GM19372 (cell line): ENCODE measurements around the gene NCOA7.
"Not testable (repeated sequence)": the region's sequence is repeated elsewhere in the genome, so short reads cannot be mapped to it uniquely, and the experiment has no call there.

ENCODE experiments used
- ATAC-seq: cut with Tn5 transposase; IDR thresholded peaks from one replicate; pipeline ENCODE4 v1.9.1; 2021; ENCODE audit warnings: mild to moderate bottlenecking, low read depth, moderate library complexity; ENCODE audit not compliant: unreplicated experiment

The NCOA7 gene

DNA sequence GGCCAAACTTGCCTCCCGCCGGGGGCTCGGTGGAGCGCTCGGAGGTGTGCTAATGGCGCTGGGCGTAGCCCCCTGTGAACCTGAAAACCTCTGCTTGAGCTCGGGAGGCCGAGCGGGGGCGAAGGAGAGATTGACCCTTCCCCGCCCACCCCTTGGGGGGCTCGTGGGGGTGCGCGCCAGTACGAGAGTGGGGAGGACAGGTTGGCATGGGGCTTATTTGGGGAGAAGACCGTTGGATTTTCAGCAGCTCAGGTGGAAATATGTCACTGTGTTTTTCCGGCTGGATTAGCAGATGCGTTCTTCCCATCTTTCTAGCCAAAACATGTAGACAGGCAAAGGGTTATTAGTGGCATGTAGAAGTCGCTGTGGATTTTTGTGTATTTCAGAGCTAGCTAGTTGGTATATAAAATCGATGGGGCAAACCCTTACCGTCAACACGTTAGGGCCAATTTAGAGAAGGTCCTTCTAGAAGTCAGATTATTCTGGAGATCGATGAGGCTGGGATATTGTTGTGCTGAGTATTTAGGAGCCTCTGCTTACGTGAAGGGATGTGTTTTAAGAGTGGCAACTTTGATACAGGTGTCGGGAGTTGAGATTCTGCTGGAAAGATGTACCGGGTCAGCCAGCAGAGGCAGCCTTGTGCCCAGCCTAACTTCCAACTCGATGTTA lies 525 bp downstream of the NCOA7 start:
- peak; percentile 30 for ATAC-seq

DNA sequence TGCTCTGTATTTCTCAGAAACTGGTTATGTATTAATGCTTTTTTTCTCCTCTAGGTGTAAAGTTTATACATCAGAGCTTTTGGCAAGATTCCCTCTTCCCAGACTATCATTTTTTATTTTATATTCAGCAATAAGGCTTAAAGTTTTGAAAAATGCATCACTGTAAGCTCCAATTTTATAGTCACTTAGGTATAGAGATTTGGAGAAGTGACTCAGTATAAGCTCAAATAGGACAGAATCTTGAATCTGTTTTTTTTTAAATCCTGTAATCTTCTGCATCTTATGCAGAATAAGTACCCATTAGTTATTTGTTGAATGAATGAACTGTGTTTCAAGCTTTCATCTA lies 1.0 kb downstream of the NCOA7 start:
- no peak for ATAC-seq

DNA sequence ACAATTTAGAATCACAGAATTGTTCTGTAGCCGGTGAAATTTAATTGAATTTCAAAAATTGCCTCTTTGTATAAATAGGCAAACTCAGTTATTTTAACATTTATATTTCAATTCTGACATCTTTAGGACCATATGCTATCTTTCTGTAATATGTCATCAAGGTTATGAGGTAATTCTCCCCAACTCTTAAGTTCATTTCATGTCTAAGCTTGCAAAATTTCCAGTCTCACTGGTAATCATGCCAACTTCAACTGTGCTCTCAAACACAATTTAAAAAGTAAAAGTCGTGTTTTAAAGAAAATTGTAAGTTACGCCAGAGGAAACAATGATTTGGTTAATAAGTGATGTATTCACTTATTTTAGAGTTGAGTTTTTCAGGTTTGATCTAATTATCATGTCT lies 1.4 kb downstream of the NCOA7 start:
- no peak for ATAC-seq

DNA sequence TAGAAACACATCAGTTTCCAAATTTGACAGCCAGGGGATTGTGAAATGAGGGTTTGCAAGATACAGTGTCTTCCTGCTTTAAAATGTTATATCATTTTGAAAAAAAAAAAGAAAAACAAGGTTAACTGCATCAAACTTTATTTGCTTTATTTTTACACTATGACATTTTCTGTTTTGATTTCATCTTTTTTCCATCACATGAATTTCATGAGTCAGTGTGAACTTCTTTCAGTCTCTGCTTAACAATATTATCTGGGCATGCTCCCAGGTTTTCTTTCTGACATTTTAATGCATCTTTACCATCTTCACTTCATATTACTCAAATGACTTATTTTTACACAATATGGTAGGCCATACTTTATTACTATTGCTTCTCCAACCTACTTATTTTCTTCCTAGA lies 1.9 kb downstream of the NCOA7 start:
- ATAC-seq: no peak

DNA sequence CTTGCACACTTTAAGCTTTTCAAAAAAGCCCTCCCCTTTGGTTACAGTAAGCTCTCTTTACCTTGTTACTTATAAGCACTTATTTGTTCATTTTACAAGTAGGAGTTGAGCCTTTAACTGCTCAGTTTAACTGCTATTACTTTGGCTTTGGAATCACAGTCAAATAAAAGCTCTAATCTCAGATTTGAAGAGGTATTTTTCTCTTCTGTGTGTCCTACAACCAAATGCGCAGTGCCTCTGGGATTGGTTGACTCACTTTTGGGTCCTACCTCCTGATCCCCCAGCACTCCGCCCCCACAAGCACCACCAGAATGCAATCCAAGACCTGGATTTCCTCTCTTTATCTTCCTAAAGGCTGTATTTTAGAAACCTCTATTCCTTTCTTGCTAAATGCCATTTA lies 2.5 kb downstream of the NCOA7 start:
- ATAC-seq: no peak

DNA sequence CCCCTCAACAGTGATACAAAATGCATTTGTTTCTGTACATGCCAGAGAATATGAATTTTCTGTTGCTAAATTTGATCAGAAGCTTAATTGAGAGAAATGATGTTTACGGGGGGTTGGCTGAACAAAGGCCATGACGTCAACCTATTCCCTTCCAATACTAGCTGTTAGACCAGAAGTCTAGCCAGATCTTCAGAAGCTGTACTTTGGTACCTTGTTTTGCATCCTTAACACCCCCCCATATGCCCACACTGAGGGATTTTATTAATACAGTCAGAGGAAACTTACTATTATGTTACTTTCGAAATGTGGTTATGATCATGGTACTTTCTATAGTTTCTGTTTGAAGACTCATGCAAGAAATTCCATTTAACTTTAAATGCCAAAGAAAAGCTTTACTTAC lies 3.1 kb downstream of the NCOA7 start:
- no peak for ATAC-seq

DNA sequence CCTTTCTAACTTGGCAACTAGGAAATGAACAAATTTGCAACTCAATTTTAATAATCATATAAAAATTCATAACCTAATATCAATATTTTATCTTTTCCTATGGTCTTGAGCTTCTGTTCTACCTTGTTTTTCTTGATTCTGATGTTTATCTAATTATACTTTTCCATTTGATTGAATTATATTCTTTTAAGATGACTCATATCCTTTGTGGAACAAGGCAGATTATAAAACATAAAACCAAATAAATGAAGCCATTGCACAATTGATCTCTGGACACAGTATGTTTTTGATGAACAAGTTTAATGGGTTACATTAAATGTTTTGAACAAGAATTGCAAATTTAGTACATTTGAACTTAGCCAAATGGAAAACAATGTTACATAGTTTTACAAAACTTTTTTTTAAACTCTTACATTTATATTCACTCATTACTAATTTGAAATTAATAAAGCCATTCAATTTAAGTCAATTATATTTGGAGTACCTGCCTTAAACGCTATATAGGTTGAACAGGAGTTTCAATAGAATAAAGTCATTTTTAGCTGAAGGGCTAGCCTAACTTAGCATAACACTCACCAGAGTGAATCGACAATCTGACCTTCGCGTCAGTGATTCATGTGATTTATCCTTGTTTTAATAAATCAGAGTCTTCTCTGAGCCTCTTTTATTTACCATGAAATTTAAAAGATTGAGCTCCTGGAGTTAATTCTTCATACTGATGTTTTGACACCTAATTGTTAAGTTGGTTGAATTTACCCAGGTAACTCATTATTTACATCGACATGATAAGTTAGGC lies 3.8 kb downstream of the NCOA7 start:
- ATAC-seq: no peak

DNA sequence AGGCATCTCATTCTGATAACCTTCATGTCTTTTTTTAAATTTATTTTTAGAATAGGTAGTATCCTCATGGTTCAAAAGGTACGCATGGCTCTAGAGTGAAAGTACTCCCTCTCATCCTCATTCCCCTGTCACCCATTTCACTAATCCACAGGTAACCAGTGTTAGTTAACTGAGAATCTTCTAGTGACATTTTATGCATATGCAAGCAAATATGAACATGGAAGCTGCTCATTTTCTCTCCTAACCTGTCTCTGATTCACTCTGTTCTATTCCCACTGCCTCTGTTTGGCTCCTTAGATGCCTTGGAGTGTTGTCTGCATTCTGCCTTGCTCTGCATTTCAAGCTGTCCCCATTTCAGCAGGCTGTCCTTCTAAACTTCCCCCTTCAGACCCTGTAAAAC lies 4.5 kb downstream of the NCOA7 start:
- ATAC-seq: no peak

DNA sequence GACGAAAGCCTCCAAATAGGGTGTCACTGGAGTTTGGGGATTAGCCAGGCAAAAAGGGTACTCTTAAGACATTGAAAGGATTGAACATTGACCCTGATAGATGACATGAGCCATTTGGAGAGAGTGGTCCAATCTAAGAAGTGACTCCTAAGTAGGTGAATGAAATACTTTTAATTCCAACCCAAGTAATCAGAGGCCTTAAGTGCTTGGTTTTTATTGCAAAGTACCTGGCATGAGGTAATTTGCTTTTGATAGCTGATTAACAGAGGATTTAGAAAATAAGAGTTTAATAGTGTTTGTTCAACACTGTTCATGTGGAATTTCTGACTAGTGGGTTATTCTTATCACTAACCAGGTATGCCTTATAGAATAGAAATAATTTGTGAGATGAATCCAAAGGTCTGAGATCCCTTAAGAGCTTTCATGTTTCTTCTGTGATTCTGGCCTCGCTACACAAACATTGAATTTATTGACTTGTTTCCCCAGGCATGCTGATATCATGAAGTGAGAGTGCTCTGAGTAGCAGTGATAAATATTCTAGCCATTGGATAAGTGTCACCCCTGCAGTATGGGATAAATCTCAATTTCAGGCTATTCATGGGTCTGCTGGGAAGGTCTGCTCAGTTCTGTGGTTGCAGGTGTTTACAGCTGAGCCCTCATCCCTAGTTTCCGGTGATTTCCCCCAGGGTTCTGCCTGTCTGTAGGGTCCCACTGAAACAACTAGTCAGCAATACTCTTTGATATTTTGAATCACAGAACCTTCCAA lies 6.5 kb downstream of the NCOA7 start:
- ATAC-seq: no peak

DNA sequence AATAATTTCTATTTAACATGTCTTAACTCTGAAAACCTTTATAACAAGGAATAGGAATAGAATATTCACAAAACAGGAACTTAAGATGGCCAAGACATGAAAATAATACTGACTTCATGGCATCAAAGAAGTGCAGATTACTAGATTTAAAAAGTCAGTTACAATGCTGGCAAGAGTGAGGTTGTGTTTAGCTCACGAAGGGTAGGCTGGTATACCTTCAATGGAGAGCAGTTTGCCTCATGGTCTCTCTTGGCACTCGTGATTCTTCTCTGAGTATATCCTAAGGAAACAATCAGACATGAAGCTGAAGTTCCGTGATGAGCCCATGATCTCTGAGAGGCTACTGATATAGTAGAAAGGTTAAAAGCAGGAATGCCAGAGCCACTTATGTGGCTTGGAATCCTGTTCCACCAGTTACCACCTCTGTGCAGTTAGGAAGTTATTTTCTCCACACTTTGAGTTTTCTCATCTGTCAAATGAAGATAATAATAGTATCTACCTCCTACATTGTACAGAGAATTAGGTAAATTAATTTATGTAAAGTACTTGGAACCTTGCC lies 7.2 kb downstream of the NCOA7 start:
- no peak for ATAC-seq

DNA sequence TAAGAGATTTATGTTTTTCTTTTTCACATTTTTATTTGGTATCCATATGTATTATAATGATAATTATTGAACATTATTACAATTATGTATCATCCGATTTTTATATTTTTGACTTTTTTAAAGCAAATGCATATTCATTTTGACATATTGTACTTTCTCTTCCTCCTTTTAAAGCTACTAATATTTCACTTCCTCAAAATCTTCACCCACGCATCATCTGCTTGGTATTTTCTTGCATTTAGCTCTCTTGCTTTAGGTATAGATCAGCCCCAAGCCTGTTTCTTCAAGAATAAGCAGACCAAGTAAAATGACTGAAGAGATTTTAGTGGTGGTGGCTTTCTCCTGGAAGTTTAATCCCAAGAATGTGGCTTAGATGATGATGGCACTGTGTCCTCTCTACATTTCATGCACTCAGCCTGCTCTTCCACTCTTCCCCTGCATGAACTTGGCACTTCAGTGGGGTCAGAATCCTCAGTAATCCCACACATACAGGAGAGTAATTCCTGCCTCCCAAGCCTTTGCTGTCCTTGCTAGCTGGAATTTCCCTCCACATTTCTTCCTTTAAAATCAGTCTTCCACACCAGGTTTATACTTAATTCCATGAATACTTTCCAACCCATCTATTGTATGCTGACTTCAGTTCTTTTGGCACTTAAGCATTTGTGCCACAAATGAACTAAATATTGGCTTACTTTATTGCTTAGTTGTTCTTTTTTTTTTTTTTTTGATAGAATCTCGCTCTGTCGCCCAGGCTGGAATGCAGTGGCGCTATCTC lies 8.2 kb downstream of the NCOA7 start:
- ATAC-seq: peak; percentile 95

DNA sequence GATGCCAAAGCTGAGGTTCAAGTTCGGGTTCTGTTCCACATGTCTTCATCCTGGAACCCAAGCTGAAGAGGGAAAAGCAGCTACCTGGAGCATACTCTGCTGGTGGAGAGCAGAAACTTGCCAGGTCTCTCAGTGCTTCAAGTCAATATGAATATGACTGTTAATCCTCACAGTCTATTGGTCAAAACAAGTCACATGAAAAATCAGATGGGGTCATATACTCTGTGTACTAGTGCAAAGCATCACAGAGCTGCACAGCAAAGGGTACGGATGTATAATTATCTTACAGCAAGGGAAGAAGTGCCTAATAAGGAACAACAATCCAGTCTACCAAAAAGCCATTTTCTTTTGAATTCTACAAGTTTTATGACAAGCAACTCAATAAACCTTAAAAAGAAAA lies 11.6 kb downstream of the NCOA7 start:
- no peak for ATAC-seq

DNA sequence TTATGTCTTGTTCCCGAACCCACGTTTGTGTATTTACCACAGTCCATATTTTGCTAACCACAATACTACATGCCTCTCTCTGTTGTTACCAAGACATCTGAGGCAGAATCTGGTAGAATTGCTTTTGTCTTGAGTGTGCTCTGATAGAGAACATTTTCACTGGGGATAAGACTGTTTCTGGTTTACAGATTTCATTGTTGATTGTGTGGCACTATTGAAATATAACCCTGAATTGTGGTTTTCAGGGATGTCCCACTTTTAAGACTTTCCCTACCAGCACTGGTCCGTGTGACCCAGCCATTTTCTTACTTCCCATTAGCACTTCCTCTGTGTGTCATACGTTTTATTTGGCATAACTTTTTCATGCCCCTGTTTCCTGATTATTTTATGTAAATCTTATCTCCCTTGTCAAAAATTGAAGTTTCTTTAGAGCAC lies 12.2 kb downstream of the NCOA7 start:
- no peak for ATAC-seq

DNA sequence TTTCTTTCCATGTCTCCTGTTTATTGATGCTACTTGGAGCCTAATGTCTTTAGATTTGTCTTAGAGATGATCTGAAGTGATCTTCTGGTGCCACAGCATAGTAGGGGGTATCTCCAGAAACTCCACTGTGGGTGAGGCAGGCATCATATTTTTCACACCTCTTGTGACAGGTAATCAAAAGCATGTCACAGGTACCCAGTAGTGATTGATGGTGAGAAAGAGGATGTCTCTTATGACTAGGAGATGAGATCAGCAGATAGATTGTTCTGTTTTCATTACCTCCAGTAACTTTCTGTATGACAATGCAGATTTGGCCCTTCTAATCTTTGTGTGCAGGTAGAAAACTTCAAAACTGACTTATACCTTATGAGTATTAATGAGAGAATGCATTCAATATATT lies 13.5 kb downstream of the NCOA7 start:
- no peak for ATAC-seq

DNA sequence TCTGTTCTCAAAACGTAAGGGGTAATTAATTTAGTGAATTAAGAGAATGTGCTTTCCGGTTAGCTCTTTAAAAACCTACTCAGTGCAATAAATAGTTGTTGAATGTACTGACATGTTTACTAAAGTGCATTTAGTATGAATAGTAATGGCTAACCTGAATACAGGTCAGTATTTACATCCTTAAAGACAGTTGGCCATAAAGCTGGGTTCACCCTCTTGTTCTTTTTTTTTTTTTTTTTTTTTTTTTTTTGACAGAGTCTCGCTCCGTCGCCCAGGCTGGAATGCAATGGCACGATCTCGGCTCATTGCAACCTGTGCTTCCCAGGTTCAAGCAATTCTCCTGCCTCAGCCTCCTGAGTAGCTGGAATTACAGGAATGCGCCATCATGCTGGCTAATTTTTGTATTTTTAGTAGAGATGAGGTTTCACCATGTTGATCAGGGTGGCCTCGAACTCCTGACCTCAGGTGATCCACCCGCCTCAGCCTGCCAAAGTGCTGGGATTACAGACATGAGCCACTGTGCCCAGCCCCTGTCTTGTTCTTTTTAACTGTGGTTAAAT lies 14.2 kb downstream of the NCOA7 start:
- ATAC-seq: not testable (repeated sequence)

DNA sequence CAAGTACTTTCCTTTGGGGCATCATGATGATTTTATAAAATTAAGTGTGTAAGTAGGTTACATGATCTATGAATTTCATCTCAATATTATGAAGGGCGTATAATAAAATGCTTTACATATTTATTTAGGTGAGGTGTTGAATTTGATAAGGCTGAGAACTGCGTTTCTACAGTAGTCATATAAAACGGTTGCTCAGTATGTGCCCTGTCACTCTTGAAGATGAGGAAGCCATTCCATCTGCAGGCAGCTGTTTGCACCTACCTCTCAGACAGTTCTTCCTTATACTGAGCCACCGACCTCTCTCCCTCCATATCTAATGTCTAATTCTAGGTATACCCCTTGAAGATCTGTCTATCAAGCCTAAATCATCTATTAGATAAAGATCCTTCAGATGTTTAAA lies 16.1 kb downstream of the NCOA7 start:
- no peak for ATAC-seq

DNA sequence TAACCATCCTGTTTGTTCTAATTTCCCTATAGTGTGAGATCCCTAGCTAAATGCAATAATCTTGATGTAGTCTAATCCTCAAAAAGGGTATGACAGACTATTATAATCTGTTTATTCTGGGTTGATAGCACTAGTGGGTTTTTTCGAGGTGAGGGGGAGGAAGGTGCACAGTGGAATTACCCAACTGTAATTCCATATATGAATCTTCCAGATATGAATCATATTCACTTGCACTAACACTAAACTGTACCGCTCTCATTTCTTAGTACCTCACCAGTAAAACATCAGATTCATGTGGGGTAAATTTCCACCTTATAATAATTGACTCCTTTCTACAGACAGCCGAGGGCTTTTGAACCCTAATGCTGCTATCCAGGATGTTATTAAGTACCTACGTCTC lies 16.5 kb downstream of the NCOA7 start:
- peak; percentile 27 for ATAC-seq

DNA sequence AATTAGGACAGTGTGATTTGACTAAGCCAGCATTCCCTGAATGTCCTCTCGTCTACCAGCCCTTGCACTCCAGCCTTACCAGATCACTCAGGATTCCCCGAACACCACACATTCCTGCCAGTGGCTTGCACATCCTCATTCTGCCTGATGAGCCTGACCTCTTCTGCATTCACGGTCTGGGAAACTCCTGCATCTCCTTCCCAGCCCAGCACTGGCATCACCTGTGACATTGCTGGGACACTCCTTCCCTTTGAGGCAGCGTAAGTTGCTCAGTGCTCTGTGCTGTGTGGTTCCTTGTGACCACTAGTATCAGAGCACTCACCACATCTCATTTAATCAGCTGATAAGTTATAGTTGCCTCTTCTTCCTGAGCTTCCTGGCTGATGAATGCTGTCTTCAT lies 17.3 kb downstream of the NCOA7 start:
- no peak for ATAC-seq

DNA sequence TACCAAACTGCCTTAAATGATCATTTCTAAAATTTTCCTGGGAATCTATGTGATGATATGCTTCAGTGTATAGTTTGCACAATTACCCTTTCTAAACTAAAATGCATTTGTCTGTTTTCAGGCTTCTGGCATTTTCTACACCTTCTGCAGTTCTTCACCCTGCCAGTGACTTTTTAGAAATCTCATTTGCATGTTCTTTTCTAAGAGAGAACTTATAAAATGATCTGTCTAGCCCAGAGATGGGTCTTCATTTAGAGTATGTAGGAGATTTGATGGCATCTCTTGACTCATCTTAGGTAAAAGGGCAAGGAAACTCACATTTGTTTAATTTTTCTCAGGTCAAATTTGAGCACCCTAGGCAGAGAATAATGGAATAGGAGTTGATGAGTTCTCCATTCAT lies 17.8 kb downstream of the NCOA7 start:
- ATAC-seq: no peak

DNA sequence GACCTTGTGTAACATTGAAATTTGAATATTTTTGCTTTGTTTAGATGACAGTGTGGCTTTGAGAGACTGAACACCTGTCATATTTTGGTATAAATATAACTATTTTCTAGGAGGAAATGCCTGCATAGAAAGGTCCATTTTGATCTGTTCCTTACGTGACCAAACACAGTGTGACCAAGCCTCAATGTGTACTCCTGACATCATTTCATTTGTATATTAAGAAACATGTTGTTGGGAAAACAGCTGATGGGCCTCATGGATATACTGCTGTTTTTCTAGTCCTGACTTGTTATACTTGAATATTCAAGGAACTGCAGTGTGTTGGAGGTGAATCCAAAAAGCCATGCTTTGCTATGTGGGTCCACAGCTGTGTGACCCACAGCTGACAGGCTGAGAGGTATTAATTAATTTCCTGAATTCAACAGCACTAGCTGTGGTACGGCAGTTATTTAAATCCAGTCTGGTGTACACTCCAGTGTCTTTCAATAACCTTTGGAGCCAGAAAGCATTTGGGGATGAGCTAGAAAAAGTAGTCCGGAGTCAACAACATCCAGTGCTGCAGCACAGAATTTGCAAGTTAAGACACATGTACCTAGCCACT lies 18.9 kb downstream of the NCOA7 start:
- ATAC-seq: no peak
